WTC11 (cell line): ENCODE results near the gene SNCAIP. TPM values are rescaled to one million over a fixed set of nuclear protein-coding genes. Genes with fewer than 3 reads are reported as not detected.

Experiments
- ATAC-seq: fragments of 200-7000 bp; cut with Tn5 transposase; 2 replicates; pipeline ENCODE4 v1.10.0; 2021; ENCODE audit warnings: mild to moderate bottlenecking, moderate library complexity
- CTCF ChIA-PET: fragments of 300-600 bp; sonication (Branson Sonifier 250); formaldehyde crosslinking; loops from one replicate; lab custom pipeline; 2021; ENCODE audit warnings: antibody characterized with exemption; lab: Charles Lee
- POLR2A ChIA-PET: fragments of 350-600 bp; sonication (Branson Sonifier 250); formaldehyde crosslinking; loops from one replicate; lab custom pipeline; 2021; ENCODE audit warnings: antibody characterized with exemption; lab: Charles Lee
- DNase-seq: peaks from one replicate; pipeline ENCODE4 v3.0.0; 2021; ENCODE audit warnings: low spot score
- H3K27ac Mint-ChIP-seq: 2 replicates; pipeline ENCODE4 v1.8.0; 2021; ENCODE audit warnings: mixed read lengths
- H3K27me3 Mint-ChIP-seq: 2 replicates; pipeline ENCODE4 v1.8.0; 2021; ENCODE audit warnings: low read depth, mild to moderate bottlenecking, moderate library complexity, mixed read lengths
- H3K36me3 Mint-ChIP-seq: 2 replicates; pipeline ENCODE4 v1.8.0; 2021; ENCODE audit warnings: mixed read lengths
- H3K4me1 Mint-ChIP-seq: 2 replicates; pipeline ENCODE4 v1.8.0; 2022; ENCODE audit warnings: mixed read lengths
- H3K4me3 Mint-ChIP-seq: 2 replicates; pipeline ENCODE4 v1.8.0; 2021; ENCODE audit warnings: mild to moderate bottlenecking, moderate library complexity, mixed read lengths
- H3K9me3 Mint-ChIP-seq: 2 replicates; pipeline ENCODE4 v1.8.0; 2021; ENCODE audit warnings: mixed read lengths
- FOXP1 ChIP-seq: sonication (generic); formaldehyde crosslinking; IDR thresholded peaks from 2 replicates; pipeline ENCODE4 v1.8.0; 2022; ENCODE audit warnings: missing genetic modification reagents, mild to moderate bottlenecking, moderate library complexity, borderline replicate concordance
- SMAD3 ChIP-seq: sonication (generic); formaldehyde crosslinking; IDR thresholded peaks from 2 replicates; pipeline ENCODE4 v1.8.0; 2022; ENCODE audit warnings: missing genetic modification reagents, mild to moderate bottlenecking, borderline replicate concordance
- ZNF121 ChIP-seq: sonication (generic); formaldehyde crosslinking; IDR thresholded peaks from 2 replicates; pipeline ENCODE4 v1.8.0; 2023; ENCODE audit warnings: missing genetic modification reagents
- total RNA-seq: library from RNA; stranded (reverse); gene quantifications from 3 replicates; pipeline ENCODE4 v1.2.3, GENCODE V29; 2021
- TF ChIP-seq, protein P1 (sequence below): fragments of 250-450 bp; sonication (Bioruptor Pico); IDR thresholded peaks from 2 replicates; pipeline ENCODE4 v1.9.0; 2021; ENCODE audit warnings: moderate library complexity, mild to moderate bottlenecking, inconsistent platforms, borderline replicate concordance
- TF ChIP-seq, protein P2 (sequence below): sonication (generic); formaldehyde crosslinking; IDR thresholded peaks from 2 replicates; pipeline ENCODE4 v1.8.1; 2022; ENCODE audit warnings: missing genetic modification reagents, borderline replicate concordance
- TF ChIP-seq, protein P3 (sequence below): fragments of 250-450 bp; sonication (Bioruptor Pico); IDR thresholded peaks from 2 replicates; pipeline ENCODE4 v1.9.0; 2021; ENCODE audit warnings: mild to moderate bottlenecking
- TF ChIP-seq, protein P4 (sequence below): sonication (generic); formaldehyde crosslinking; IDR thresholded peaks from 2 replicates; pipeline ENCODE4 v1.8.0; 2023; ENCODE audit warnings: mild to moderate bottlenecking, missing genetic modification reagents
- TF ChIP-seq, protein P5 (sequence below): sonication (generic); formaldehyde crosslinking; IDR thresholded peaks from 2 replicates; pipeline ENCODE4 v1.8.1; 2022; ENCODE audit warnings: low read depth, missing genetic modification reagents, borderline replicate concordance
- TF ChIP-seq, protein P6 (sequence below): fragments of 200-600 bp; IDR thresholded peaks from 2 replicates; pipeline ENCODE4 v1.8.0; 2022; ENCODE audit warnings: antibody characterized with exemption
- TF ChIP-seq, protein P7 (sequence below): sonication (generic); formaldehyde crosslinking; IDR thresholded peaks from 2 replicates; pipeline ENCODE4 v1.8.1; 2023; ENCODE audit warnings: mild to moderate bottlenecking, missing genetic modification reagents, moderate library complexity

The SNCAIP gene
- total RNA-seq, 1 experiment from 2014 or later, result 10.0 TPM

DNA sequence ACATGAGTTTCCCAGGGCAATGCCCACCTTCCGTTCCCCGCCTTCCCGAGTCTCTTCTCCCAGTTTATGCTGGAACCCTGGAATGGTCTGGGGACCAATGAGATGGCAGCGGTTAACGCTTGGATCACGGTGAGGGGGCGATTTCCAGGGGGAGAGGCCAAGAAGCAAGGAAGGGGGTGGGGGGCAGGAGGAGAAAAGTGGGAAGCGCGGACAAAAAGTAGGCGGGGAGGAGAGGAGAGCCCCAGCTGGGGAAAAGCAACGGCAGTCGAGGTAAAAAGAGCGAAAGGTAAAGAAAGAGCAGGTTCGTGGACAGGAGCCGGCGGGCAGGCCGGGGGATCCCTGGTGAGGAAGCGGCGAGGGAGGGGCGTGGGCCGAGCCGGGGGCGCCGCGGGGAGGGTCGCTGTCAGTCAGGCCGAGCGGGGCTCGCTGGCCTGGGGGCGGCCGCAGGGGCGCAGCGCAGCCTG, 508 bp upstream of the SNCAIP start:
- Mint-ChIP-seq H3K9me3 (peaks cover 12% of the 10 kb centered on the region), H3K36me3 (peaks cover 10% of the 10 kb centered on the region), H3K4me1 (peaks cover 29% of the 10 kb centered on the region), H3K27ac (no peak overlapping the region), H3K4me3 (peak overlapping the region; percentile 72), H3K27me3 (peaks cover 47% of the 10 kb centered on the region)
- POLR2A ChIA-PET, result no interaction called here
- DNase-seq (peak; percentile 42), ATAC-seq (peak; percentile 38)
- TF ChIP-seq, protein P1, sequence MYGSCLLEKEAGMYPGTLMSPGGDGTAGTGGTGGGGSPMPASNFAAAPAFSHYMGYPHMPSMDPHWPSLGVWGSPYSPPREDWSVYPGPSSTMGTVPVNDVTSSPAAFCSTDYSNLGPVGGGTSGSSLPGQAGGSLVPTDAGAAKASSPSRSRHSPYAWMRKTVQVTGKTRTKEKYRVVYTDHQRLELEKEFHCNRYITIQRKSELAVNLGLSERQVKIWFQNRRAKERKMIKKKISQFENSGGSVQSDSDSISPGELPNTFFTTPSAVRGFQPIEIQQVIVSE (CRISPR knock-in tag), result no peak
- TF ChIP-seq, protein P2, sequence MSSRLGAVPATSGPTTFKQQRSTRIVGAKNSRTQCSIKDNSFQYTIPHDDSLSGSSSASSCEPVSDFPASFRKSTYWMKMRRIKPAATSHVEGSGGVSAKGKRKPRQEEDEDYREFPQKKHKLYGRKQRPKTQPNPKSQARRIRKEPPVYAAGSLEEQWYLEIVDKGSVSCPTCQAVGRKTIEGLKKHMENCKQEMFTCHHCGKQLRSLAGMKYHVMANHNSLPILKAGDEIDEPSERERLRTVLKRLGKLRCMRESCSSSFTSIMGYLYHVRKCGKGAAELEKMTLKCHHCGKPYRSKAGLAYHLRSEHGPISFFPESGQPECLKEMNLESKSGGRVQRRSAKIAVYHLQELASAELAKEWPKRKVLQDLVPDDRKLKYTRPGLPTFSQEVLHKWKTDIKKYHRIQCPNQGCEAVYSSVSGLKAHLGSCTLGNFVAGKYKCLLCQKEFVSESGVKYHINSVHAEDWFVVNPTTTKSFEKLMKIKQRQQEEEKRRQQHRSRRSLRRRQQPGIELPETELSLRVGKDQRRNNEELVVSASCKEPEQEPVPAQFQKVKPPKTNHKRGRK (CRISPR knock-in tag), result 0 out of 2 replicates have a peak, but pooled peaks have one; percentile 59
- TF ChIP-seq, protein P3, sequence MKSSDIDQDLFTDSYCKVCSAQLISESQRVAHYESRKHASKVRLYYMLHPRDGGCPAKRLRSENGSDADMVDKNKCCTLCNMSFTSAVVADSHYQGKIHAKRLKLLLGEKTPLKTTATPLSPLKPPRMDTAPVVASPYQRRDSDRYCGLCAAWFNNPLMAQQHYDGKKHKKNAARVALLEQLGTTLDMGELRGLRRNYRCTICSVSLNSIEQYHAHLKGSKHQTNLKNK (CRISPR knock-in tag), result no peak
- CTCF ChIA-PET, result no interaction called here

DNA sequence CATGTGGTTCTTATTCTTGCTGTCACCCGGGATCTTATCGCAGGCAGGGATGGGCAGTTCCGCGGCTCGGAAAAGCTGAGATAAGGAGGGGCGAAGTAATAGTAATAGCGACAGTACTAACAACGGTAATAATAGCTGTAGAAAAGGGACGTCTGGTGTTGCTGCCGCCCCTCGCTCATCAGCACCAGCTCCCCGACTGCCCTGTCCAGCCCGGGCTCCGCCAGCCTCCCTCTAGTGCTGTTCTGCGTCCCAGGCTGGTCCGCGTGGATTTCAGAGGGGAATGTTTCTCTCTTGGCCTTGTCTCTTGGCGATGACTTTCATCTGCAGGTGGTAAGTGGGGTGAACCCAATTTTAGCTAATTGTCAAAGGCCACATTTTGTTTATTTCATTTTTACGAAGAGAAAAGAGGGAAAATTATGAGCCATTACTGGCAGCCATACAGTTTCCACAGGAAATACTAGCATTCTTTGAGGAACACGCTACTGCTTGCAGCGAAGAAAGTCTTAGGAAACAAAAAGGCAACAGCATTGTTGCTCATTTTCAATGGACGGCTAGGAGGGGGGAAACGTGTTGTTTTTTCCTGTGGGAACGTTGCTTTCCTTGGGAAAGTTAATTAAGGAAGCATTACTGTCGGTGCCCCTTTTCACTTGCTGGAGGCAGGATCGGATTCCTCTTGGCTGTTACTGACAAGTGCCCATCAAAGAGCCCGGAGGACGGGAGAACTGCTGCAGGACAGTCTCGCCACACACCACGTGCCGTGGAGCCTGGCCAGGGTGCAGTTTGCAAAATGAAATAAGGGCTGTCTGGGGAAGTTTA, 762 bp downstream of the SNCAIP start:
- Mint-ChIP-seq H3K27ac (no peak overlapping the region), H3K4me3 (peak overlapping the region; percentile 84), H3K4me1 (peaks cover 29% of the 10 kb centered on the region), H3K9me3 (peaks cover 12% of the 10 kb centered on the region), H3K27me3 (peaks cover 47% of the 10 kb centered on the region), H3K36me3 (peaks cover 10% of the 10 kb centered on the region)
- DNase-seq, result peak; percentile 29
- TF ChIP-seq, protein P4, sequence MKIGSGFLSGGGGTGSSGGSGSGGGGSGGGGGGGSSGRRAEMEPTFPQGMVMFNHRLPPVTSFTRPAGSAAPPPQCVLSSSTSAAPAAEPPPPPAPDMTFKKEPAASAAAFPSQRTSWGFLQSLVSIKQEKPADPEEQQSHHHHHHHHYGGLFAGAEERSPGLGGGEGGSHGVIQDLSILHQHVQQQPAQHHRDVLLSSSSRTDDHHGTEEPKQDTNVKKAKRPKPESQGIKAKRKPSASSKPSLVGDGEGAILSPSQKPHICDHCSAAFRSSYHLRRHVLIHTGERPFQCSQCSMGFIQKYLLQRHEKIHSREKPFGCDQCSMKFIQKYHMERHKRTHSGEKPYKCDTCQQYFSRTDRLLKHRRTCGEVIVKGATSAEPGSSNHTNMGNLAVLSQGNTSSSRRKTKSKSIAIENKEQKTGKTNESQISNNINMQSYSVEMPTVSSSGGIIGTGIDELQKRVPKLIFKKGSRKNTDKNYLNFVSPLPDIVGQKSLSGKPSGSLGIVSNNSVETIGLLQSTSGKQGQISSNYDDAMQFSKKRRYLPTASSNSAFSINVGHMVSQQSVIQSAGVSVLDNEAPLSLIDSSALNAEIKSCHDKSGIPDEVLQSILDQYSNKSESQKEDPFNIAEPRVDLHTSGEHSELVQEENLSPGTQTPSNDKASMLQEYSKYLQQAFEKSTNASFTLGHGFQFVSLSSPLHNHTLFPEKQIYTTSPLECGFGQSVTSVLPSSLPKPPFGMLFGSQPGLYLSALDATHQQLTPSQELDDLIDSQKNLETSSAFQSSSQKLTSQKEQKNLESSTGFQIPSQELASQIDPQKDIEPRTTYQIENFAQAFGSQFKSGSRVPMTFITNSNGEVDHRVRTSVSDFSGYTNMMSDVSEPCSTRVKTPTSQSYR (CRISPR knock-in tag), result no peak
- TF ChIP-seq, protein P5, sequence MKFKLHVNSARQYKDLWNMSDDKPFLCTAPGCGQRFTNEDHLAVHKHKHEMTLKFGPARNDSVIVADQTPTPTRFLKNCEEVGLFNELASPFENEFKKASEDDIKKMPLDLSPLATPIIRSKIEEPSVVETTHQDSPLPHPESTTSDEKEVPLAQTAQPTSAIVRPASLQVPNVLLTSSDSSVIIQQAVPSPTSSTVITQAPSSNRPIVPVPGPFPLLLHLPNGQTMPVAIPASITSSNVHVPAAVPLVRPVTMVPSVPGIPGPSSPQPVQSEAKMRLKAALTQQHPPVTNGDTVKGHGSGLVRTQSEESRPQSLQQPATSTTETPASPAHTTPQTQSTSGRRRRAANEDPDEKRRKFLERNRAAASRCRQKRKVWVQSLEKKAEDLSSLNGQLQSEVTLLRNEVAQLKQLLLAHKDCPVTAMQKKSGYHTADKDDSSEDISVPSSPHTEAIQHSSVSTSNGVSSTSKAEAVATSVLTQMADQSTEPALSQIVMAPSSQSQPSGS (CRISPR knock-in tag), result no peak
- TF ChIP-seq SMAD3 (CRISPR knock-in tag) (no peak), FOXP1 (CRISPR knock-in tag) (no peak), ZNF121 (CRISPR knock-in tag) (peak; percentile 92)
- TF ChIP-seq, protein P6, sequence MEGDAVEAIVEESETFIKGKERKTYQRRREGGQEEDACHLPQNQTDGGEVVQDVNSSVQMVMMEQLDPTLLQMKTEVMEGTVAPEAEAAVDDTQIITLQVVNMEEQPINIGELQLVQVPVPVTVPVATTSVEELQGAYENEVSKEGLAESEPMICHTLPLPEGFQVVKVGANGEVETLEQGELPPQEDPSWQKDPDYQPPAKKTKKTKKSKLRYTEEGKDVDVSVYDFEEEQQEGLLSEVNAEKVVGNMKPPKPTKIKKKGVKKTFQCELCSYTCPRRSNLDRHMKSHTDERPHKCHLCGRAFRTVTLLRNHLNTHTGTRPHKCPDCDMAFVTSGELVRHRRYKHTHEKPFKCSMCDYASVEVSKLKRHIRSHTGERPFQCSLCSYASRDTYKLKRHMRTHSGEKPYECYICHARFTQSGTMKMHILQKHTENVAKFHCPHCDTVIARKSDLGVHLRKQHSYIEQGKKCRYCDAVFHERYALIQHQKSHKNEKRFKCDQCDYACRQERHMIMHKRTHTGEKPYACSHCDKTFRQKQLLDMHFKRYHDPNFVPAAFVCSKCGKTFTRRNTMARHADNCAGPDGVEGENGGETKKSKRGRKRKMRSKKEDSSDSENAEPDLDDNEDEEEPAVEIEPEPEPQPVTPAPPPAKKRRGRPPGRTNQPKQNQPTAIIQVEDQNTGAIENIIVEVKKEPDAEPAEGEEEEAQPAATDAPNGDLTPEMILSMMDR, result no peak
- TF ChIP-seq, protein P7, sequence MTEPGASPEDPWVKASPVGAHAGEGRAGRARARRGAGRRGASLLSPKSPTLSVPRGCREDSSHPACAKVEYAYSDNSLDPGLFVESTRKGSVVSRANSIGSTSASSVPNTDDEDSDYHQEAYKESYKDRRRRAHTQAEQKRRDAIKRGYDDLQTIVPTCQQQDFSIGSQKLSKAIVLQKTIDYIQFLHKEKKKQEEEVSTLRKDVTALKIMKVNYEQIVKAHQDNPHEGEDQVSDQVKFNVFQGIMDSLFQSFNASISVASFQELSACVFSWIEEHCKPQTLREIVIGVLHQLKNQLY (CRISPR knock-in tag), result no peak
- CTCF ChIA-PET, result no interaction called here
- ATAC-seq, result peak; percentile 36
- POLR2A ChIA-PET, result no interaction called here
